Natural killer cell (primary cell): ENCODE measurements around the gene RIC3. TPM values are rescaled to one million over a fixed set of nuclear protein-coding genes. Genes with fewer than 3 reads are reported as not detected.

Source experiments
- ATAC-seq, 3 donors: fragments of 150-1000 bp in 2 of 3; fragments of 200-7000 bp in 1 of 3; cut with Tn5 transposase; 1 replicate in 1 of 3; 2 replicates in 2 of 3; pipeline ENCODE4 v1.10.0; 2021; ENCODE audit warnings: mild to moderate bottlenecking in 2 of 3, moderate library complexity in 2 of 3
- DNase-seq, 2 donors: peaks; one replicate each; pipeline versions ENCODE4 v3.0.0 to v3.0.0-alpha.2; 2013 to 2021; ENCODE audit warnings: mixed read lengths in 1 of 2
- H3K27ac ChIP-seq: one replicate; pipeline ENCODE4 v1.5.1; 2013; ENCODE audit warnings: mild to moderate bottlenecking, low read length
- H3K27me3 ChIP-seq: one replicate; pipeline ENCODE4 v1.6.1; 2013; ENCODE audit warnings: low read length; ENCODE audit not compliant: control insufficient read depth, insufficient read depth
- H3K36me3 ChIP-seq: one replicate; pipeline ENCODE4 v1.6.1; 2013; ENCODE audit warnings: low read length; ENCODE audit not compliant: control insufficient read depth, insufficient read depth
- H3K4me1 ChIP-seq: one replicate; pipeline ENCODE4 v1.6.1; 2013; ENCODE audit warnings: low read length; ENCODE audit not compliant: control insufficient read depth, insufficient read depth
- H3K4me3 ChIP-seq: one replicate; pipeline ENCODE4 v1.5.1; 2013; ENCODE audit warnings: low read length
- H3K9me3 ChIP-seq: one replicate; pipeline ENCODE4 v1.6.1; 2013; ENCODE audit warnings: low read length; ENCODE audit not compliant: control insufficient read depth, insufficient read depth
- H3K27ac Mint-ChIP-seq, 2 donors: one replicate each; pipeline ENCODE4 v1.8.0; 2022; ENCODE audit warnings: mild to moderate bottlenecking in 2 of 2, mixed read lengths in 2 of 2, moderate library complexity in 1 of 2
- H3K27me3 Mint-ChIP-seq, 2 donors: one replicate each; pipeline ENCODE4 v1.8.0; 2022; ENCODE audit warnings: low read depth in 2 of 2, mixed read lengths in 2 of 2
- H3K36me3 Mint-ChIP-seq: one replicate; pipeline ENCODE4 v1.8.0; 2022; ENCODE audit warnings: mixed read lengths
- H3K4me1 Mint-ChIP-seq, 2 donors: one replicate each; pipeline ENCODE4 v1.8.0; 2022; ENCODE audit warnings: mixed read lengths in 2 of 2
- H3K4me3 Mint-ChIP-seq: one replicate; pipeline ENCODE4 v1.8.0; 2022; ENCODE audit warnings: mild to moderate bottlenecking, moderate library complexity, mixed read lengths
- H3K9me3 Mint-ChIP-seq, 2 donors: one replicate each; pipeline ENCODE4 v1.8.0; 2022; ENCODE audit warnings: mixed read lengths in 2 of 2
- WGBS: methylation state at CpG from one replicate; pipeline ENCODE4 v1.1.7; 2013; ENCODE audit warnings: missing lambda C conversion rate; ENCODE audit not compliant: insufficient coverage; 5-methylcytosine and 5-hydroxymethylcytosine counted together
- intact Hi-C: fragments of 100-400 bp; cut with micrococcal nuclease; formaldehyde crosslinking; loops from one replicate; pipeline ENCODE4 v1.14.2; 2022
- total RNA-seq, 4 donors: library from RNA; stranded (reverse); fragments of 120-200 nt in 1 of 4; gene quantifications; one replicate each; pipeline versions ENCODE4 v1.2.3 to v1.2.4, GENCODE V29; 2013 to 2022
- TF ChIP-seq, protein P1 (sequence below): fragments of 200-600 bp; IDR thresholded peaks from one replicate; pipeline ENCODE4 v1.8.0; 2022; ENCODE audit warnings: antibody characterized with exemption

The RIC3 gene
- total RNA-seq, 3 donors from 2014 or later (not counting 1 experiment from before 2014, with no cell fraction given): 3.5 to 4.7 (median 3.6) TPM

DNA sequence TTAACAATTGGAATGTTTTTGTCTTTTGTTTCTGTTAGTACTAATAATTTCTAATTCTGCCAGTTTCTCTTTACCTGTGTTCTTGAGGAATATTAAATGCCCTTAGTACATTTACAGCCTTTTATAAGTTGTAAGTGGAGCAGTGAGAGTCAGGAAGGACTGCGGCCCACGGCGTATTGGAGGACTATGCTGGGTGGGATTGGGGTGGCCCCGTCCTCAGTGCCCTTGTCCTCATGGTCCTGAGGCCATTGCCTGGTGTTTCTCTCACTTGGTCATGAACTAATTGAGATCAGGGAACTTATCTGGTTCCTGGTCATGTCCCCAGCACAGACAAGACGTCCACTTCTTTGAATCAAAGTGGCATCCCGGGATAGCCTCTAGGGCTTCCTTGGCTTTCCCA is 84.5 kb downstream of the RIC3 start:
- ATAC-seq (no peak), DNase-seq (no peak)
- Mint-ChIP-seq H3K27ac (no peak overlapping the region), H3K4me3 (no peak overlapping the region), H3K4me1 (no peaks in the 10 kb centered on the region), H3K9me3 (no peaks in the 10 kb centered on the region), H3K27me3 (peaks cover 30 to 33% of the 10 kb centered on the region in 2 donors), H3K36me3 (no peaks in the 10 kb centered on the region)
- H3K27ac ChIP-seq: no peak overlapping the region
- intact Hi-C loops: no loop called here
- H3K4me3 ChIP-seq: no peak overlapping the region
- peaks cover 5% of the 10 kb centered on the region for H3K4me1 ChIP-seq
- 93% methylated on average over 6 of the region's 6 CpGs for WGBS
- peaks cover 15% of the 10 kb centered on the region for H3K27me3 ChIP-seq
- no peaks in the 10 kb centered on the region for H3K9me3 ChIP-seq
- TF ChIP-seq, protein P1, sequence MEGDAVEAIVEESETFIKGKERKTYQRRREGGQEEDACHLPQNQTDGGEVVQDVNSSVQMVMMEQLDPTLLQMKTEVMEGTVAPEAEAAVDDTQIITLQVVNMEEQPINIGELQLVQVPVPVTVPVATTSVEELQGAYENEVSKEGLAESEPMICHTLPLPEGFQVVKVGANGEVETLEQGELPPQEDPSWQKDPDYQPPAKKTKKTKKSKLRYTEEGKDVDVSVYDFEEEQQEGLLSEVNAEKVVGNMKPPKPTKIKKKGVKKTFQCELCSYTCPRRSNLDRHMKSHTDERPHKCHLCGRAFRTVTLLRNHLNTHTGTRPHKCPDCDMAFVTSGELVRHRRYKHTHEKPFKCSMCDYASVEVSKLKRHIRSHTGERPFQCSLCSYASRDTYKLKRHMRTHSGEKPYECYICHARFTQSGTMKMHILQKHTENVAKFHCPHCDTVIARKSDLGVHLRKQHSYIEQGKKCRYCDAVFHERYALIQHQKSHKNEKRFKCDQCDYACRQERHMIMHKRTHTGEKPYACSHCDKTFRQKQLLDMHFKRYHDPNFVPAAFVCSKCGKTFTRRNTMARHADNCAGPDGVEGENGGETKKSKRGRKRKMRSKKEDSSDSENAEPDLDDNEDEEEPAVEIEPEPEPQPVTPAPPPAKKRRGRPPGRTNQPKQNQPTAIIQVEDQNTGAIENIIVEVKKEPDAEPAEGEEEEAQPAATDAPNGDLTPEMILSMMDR: no peak
- H3K36me3 ChIP-seq: no peaks in the 10 kb centered on the region

- H3K4me3 ChIP-seq: no peak overlapping the region
- H3K27ac Mint-ChIP-seq: no peak overlapping the region
- no peaks in the 10 kb centered on the region for H3K9me3 Mint-ChIP-seq
- no peaks in the 10 kb centered on the region for H3K9me3 ChIP-seq
- intact Hi-C loops: no loop called here
- no peaks in the 10 kb centered on the region for H3K36me3 Mint-ChIP-seq
- DNase-seq (no peak), ATAC-seq (no peak)
- no peak overlapping the region for H3K27ac ChIP-seq
- H3K4me3 Mint-ChIP-seq: no peak overlapping the region
- H3K4me1 Mint-ChIP-seq: no peaks in the 10 kb centered on the region
- no peaks in the 10 kb centered on the region for H3K36me3 ChIP-seq
- H3K4me1 ChIP-seq: peaks cover 5% of the 10 kb centered on the region
- TF ChIP-seq, protein P1: no peak
- WGBS: 71% methylated on average over 1 of the region's 1 CpG
- H3K27me3 ChIP-seq: peaks cover 15% of the 10 kb centered on the region
- peaks cover 32 to 38% of the 10 kb centered on the region in 2 donors for H3K27me3 Mint-ChIP-seq
Measured at GRCh38 chr11:8083871-8084281, 84.9 kb downstream of the RIC3 start.

GRCh38 chr11:8083088-8083395 is 85.8 kb downstream of the RIC3 start:
- H3K27me3 ChIP-seq: peaks cover 15% of the 10 kb centered on the region

More at GRCh38 chr11:8083088-8083395, 85.8 kb downstream of the RIC3 start:
- 80% methylated on average over 9 of the region's 9 CpGs for WGBS
- H3K4me1 Mint-ChIP-seq: no peaks in the 10 kb centered on the region
- H3K9me3 ChIP-seq: no peaks in the 10 kb centered on the region
- no peak overlapping the region for H3K27ac Mint-ChIP-seq
- H3K27me3 Mint-ChIP-seq: peaks cover 32 to 45% of the 10 kb centered on the region in 2 donors
- H3K27ac ChIP-seq: no peak overlapping the region
- H3K4me3 Mint-ChIP-seq: no peak overlapping the region
- intact Hi-C loops: no loop called here
- TF ChIP-seq, protein P1: no peak
- H3K36me3 Mint-ChIP-seq: no peaks in the 10 kb centered on the region
- DNase-seq (no peak), ATAC-seq (no peak)
- H3K9me3 Mint-ChIP-seq: no peaks in the 10 kb centered on the region
- no peaks in the 10 kb centered on the region for H3K36me3 ChIP-seq
- peaks cover 5% of the 10 kb centered on the region for H3K4me1 ChIP-seq
- H3K4me3 ChIP-seq: no peak overlapping the region
